Vagina (tissue), 2 donors: ENCODE results near the gene KCNH8.

Experiments used
- POLR2A ChIP-seq, 2 donors: fragments of 450-650 bp; IDR thresholded peaks; one replicate each; pipeline ENCODE4 v1.6.1; 2017; ENCODE audit warnings: antibody characterized with exemption in 2 of 2, mild to moderate bottlenecking in 2 of 2, moderate library complexity in 2 of 2
- POLR2AphosphoS5 ChIP-seq, 2 donors: sonication (generic); formaldehyde crosslinking; IDR thresholded peaks; one replicate each; pipeline ENCODE4 v1.9.0; 2017; ENCODE audit warnings: antibody characterized with exemption in 2 of 2, mild to moderate bottlenecking in 2 of 2, low read depth in 1 of 2; ENCODE audit not compliant: insufficient read depth in 1 of 2
- TF ChIP-seq, protein P1 (sequence below), 3 experiments: fragments of 450-650 bp in 2 of 3; fragments of 200-600 bp in 1 of 3; sonication (generic) in 1 of 3; IDR thresholded peaks; one replicate each; pipeline ENCODE4 v1.5.1; 2017 to 2019; ENCODE audit warnings: antibody characterized with exemption in 3 of 3, mild to moderate bottlenecking in 2 of 3, moderate library complexity in 2 of 3

DNA sequence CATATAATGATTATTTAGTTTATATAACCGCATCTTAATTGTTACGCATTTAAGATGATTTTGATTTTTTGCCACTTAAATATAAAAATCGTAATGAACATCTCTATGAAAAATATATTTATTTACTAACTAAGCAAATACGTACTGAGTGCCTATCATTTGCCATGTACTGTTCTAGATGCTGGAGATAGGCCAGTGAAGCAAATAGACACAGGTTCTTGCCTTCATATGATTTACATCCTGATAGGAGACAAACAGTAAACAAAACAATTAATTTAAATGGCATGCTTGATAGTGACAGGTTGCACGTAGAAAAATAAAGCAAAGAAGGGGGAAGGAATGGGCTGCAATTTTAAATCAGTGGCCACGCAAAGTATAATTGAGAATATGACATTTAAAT is 217.2 kb downstream of the KCNH8 start:
- TF ChIP-seq POLR2AphosphoS5 (IDR thresholded peaks at IDR 0.05; ENCODE audit: insufficient read depth in 1 of 2, low read depth in 1 of 2) (no peak), POLR2A (IDR thresholded peaks at IDR 0.05) (no peak)
- TF ChIP-seq, protein P1, sequence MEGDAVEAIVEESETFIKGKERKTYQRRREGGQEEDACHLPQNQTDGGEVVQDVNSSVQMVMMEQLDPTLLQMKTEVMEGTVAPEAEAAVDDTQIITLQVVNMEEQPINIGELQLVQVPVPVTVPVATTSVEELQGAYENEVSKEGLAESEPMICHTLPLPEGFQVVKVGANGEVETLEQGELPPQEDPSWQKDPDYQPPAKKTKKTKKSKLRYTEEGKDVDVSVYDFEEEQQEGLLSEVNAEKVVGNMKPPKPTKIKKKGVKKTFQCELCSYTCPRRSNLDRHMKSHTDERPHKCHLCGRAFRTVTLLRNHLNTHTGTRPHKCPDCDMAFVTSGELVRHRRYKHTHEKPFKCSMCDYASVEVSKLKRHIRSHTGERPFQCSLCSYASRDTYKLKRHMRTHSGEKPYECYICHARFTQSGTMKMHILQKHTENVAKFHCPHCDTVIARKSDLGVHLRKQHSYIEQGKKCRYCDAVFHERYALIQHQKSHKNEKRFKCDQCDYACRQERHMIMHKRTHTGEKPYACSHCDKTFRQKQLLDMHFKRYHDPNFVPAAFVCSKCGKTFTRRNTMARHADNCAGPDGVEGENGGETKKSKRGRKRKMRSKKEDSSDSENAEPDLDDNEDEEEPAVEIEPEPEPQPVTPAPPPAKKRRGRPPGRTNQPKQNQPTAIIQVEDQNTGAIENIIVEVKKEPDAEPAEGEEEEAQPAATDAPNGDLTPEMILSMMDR (IDR thresholded peaks at IDR 0.05), result no peak
